ENCODE measurements around the gene HILPDA. TPM values are rescaled to one million over a fixed set of nuclear protein-coding genes. Genes with fewer than 3 reads are reported as not detected.

HILPDA gene
- polyA plus RNA-seq, 1 donor from 2014 or later: 16.6 TPM

DNA sequence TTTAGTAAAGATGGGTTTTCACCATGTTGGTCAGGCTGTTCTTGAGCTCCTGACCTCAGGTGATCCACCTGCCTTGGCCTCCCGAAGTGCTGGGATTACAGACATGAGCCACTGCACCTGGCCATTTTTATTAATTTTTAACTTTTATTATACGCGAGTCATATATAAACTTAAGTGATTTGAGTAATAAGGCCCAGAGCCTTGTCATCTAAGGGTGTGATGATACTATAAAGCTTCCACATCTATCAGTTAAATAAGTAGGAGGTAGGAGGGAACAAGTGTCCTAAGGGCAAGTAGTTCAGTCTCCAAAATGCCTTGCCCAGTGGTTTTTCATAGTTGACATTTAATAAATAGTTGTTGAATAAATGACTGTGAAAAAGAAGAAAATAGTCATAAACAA is 13.3 kb upstream of the HILPDA start (continued):
- TF ChIP-seq, protein P1, sequence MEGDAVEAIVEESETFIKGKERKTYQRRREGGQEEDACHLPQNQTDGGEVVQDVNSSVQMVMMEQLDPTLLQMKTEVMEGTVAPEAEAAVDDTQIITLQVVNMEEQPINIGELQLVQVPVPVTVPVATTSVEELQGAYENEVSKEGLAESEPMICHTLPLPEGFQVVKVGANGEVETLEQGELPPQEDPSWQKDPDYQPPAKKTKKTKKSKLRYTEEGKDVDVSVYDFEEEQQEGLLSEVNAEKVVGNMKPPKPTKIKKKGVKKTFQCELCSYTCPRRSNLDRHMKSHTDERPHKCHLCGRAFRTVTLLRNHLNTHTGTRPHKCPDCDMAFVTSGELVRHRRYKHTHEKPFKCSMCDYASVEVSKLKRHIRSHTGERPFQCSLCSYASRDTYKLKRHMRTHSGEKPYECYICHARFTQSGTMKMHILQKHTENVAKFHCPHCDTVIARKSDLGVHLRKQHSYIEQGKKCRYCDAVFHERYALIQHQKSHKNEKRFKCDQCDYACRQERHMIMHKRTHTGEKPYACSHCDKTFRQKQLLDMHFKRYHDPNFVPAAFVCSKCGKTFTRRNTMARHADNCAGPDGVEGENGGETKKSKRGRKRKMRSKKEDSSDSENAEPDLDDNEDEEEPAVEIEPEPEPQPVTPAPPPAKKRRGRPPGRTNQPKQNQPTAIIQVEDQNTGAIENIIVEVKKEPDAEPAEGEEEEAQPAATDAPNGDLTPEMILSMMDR (IDR thresholded peaks at IDR 0.05; ENCODE audit: poor library complexity, severe bottlenecking): no peak

DNA sequence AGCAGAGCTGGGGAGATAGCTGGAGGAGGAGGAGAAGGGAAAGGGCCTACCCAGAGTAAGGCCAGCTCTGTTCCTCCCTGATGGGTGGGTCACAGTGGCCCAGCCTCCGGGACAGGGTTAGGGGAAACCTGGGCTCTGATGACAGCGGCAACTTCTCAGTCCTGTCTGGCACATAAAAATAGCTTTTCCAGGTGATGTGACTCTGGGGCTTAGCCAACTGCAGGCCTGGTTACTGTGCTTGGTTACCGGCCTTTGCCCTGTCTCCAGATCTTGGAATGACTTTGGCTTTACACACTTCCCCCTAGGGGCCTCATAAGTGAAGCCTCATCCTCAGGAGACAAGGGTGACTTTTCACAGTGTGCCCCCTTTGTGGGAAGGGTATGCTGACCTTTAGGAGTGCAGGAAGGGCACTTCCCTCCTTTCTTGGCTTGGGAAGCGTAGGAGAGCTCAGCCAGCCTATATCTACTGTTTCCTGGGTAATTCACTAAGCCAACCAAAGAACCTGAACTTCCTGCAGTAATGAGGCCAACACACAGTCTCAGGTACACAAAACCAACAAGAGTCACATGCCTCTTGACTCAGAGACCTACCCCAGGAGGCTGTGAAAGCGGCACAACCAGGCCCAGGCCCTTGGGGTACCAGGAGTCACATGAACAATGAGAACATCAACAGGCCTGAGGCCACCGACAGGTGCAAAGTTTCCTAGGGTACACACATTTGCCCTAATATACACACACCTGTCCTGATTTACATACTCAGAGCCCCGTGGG is 11.7 kb upstream of the HILPDA start:
- Histone ChIP-seq H3K4me3 (ENCODE audit: low read length) (no peak overlapping the region), H3K9me2 (ENCODE audit: insufficient read depth, low read length) (no peaks in the 10 kb centered on the region), H3K9ac (ENCODE audit: low read length) (no peak overlapping the region), H3K4me2 (ENCODE audit: low read length) (no peak overlapping the region), H4K20me1 (ENCODE audit: insufficient read depth) (no peaks in the 10 kb centered on the region), H3F3A (ENCODE audit: insufficient read depth, low read length, poor library complexity, severe bottlenecking) (no peaks in the 10 kb centered on the region), H3K79me2 (replicated peaks; ENCODE audit: insufficient read depth, low read length) (no peaks in the 10 kb centered on the region), H3K27me3 (ENCODE audit: insufficient read depth, low read depth, low read length) (no peaks in the 10 kb centered on the region), H3K27ac (ENCODE audit: low read length) (no peak overlapping the region), H2AFZ (ENCODE audit: low read depth, low read length) (no peak overlapping the region), H3K36me3 (ENCODE audit: insufficient read depth, low read length) (no peaks in the 10 kb centered on the region), H3K9me3 (ENCODE audit: low read length) (no peaks in the 10 kb centered on the region)
- TF ChIP-seq TAF1 (IDR thresholded peaks at IDR 0.05; ENCODE audit: low read depth) (no peak), EZH2 (IDR thresholded peaks at IDR 0.05; ENCODE audit: borderline replicate concordance, insufficient read depth, low read length, poor library complexity, severe bottlenecking) (no peak), POLR2AphosphoS5 (IDR thresholded peaks at IDR 0.05) (no peak), SMC3 (conservative IDR thresholded peaks at IDR 0.05; ENCODE audit: poor library complexity) (no peak), EP300 (conservative IDR thresholded peaks at IDR 0.05; ENCODE audit: poor library complexity, severe bottlenecking) (no peak), MXI1 (conservative IDR thresholded peaks at IDR 0.05; ENCODE audit: poor library complexity, severe bottlenecking) (no peak), RAD21 (conservative IDR thresholded peaks at IDR 0.05) (no peak)
- TF ChIP-seq, protein P1 (IDR thresholded peaks at IDR 0.05; ENCODE audit: poor library complexity, severe bottlenecking): no peak
- TF ChIP-seq, protein P2, sequence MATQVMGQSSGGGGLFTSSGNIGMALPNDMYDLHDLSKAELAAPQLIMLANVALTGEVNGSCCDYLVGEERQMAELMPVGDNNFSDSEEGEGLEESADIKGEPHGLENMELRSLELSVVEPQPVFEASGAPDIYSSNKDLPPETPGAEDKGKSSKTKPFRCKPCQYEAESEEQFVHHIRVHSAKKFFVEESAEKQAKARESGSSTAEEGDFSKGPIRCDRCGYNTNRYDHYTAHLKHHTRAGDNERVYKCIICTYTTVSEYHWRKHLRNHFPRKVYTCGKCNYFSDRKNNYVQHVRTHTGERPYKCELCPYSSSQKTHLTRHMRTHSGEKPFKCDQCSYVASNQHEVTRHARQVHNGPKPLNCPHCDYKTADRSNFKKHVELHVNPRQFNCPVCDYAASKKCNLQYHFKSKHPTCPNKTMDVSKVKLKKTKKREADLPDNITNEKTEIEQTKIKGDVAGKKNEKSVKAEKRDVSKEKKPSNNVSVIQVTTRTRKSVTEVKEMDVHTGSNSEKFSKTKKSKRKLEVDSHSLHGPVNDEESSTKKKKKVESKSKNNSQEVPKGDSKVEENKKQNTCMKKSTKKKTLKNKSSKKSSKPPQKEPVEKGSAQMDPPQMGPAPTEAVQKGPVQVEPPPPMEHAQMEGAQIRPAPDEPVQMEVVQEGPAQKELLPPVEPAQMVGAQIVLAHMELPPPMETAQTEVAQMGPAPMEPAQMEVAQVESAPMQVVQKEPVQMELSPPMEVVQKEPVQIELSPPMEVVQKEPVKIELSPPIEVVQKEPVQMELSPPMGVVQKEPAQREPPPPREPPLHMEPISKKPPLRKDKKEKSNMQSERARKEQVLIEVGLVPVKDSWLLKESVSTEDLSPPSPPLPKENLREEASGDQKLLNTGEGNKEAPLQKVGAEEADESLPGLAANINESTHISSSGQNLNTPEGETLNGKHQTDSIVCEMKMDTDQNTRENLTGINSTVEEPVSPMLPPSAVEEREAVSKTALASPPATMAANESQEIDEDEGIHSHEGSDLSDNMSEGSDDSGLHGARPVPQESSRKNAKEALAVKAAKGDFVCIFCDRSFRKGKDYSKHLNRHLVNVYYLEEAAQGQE (IDR thresholded peaks at IDR 0.05; ENCODE audit: borderline replicate concordance): no peak
